ENCODE data around the gene SSPN.
A peak's percentile ranks its signal among the peaks of the same experiment; 100 is the strongest.

DNA sequence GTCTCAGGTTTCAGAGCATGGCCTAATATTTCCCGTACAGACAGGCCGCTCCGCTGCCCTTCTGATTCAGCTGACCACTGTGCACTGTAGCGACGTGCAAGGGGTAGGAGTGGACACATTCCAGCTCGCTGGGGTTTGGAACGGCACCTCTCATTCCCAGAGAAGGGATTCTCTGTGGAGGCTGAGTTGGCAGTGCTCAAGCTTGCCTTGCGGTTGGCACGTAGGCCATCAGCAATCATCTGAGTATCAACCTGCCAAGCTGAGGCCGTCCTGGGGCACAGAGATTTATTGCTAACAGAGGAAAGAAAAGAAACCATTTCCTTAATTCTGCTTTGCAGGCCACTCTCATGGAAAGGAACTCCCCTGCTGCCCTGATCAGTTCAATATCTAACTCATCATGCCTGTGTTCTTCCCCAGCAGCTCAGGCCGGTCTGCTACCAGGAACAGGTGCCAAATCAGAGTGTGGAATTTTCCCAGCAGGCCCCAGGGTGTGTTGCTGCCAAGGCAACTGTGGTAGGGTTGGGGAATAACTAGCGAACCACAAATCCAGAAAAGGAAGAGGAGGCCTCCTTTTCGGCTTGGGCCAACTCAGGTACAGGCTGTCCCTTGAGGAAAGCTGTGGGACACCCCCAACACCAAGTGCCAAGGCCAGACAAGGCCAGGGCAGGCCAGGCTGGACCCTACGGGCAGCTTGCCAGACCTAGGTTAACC is 92.5 kb downstream of the SSPN start:
- TF ChIP-seq POLR2AphosphoS5 (IDR thresholded peaks at IDR 0.05) = peak in 1 of 3 donors; percentile 56
- no peak for TF ChIP-seq POLR2A (IDR thresholded peaks at IDR 0.05)
